SK-N-SH treated with all-trans-retinoic acid at 6 μM for 48 hours (cell line): ENCODE measurements around the gene MBTD1.

ENCODE experiments used
- CREB5 ChIP-seq: fragments of 250-450 bp; sonication (Bioruptor Pico); IDR thresholded peaks from 2 replicates; pipeline ENCODE4 v1.5.1; 2020; ENCODE audit warnings: low read depth, mild to moderate bottlenecking, moderate library complexity
- ESRRG ChIP-seq: fragments of 250-450 bp; sonication (Bioruptor Pico); IDR thresholded peaks from 2 replicates; pipeline ENCODE4 v1.6.1; 2021; ENCODE audit warnings: mild to moderate bottlenecking
- GLIS3 ChIP-seq: fragments of 250-450 bp; sonication (Bioruptor Pico); IDR thresholded peaks from 2 replicates; pipeline ENCODE4 v1.5.0; 2020; ENCODE audit warnings: mild to moderate bottlenecking, moderate library complexity
- ISL1 ChIP-seq: fragments of 250-450 bp; sonication (Bioruptor Pico); IDR thresholded peaks from 2 replicates; pipeline ENCODE4 v2.1.2; 2022; ENCODE audit warnings: mild to moderate bottlenecking, moderate library complexity
- OSR1 ChIP-seq: fragments of 250-450 bp; sonication (Bioruptor Pico); IDR thresholded peaks from 2 replicates; pipeline ENCODE4 v1.8.0; 2022; ENCODE audit warnings: moderate library complexity, mild to moderate bottlenecking, inconsistent platforms
- RARB ChIP-seq: fragments of 250-450 bp; sonication (Bioruptor Pico); IDR thresholded peaks from 2 replicates; pipeline ENCODE4 v1.8.0; 2021; ENCODE audit warnings: mild to moderate bottlenecking, moderate library complexity
- SNAI2 ChIP-seq: fragments of 250-450 bp; sonication (Bioruptor Pico); IDR thresholded peaks from 2 replicates; pipeline ENCODE4 v1.5.0; 2020; ENCODE audit warnings: mild to moderate bottlenecking, moderate library complexity
- TOX ChIP-seq: fragments of 250-450 bp; sonication (Bioruptor Pico); IDR thresholded peaks from 2 replicates; pipeline ENCODE4 v1.8.0; 2021; ENCODE audit warnings: mild to moderate bottlenecking, moderate library complexity, borderline replicate concordance
- ZFP30 ChIP-seq: fragments of 450-650 bp; formaldehyde crosslinking; IDR thresholded peaks from 2 replicates; pipeline ENCODE4 v1.5.0; 2022; ENCODE audit warnings: mild to moderate bottlenecking, moderate library complexity
- ZNF565 ChIP-seq: fragments of 450-650 bp; formaldehyde crosslinking; conservative IDR thresholded peaks from 2 replicates; pipeline ENCODE4 v1.5.0; 2020; ENCODE audit warnings: low read depth, mild to moderate bottlenecking, moderate library complexity

DNA sequence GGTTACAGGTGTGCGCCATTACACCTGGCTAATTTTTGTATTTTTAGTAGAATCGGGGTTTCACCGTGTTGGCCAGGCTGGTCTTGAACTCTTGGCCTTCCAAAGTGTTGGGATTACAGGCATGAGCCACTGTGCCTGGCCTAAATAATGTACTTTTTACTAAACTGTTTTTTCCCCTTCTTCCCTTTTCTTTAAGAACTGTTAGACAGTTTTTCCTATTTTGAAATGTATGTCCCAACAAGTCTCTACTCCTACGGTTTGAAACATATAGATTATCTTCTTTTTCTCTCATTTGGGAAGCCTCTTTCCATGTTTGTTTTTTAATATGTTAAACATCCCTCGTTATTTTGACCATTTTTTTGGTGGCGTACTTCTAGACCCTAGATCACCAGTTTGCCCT is 10.1 kb upstream of the MBTD1 start:
- no peak for TF ChIP-seq OSR1
- TF ChIP-seq ZFP30 (CRISPR knock-in tag), result no peak
- TF ChIP-seq GLIS3, result no peak
- no peak for TF ChIP-seq ISL1 (CRISPR knock-in tag)
- TF ChIP-seq ZNF565, result no peak
- TF ChIP-seq TOX (CRISPR knock-in tag), result no peak
- no peak for TF ChIP-seq ESRRG (CRISPR knock-in tag)
- no peak for TF ChIP-seq SNAI2
- TF ChIP-seq CREB5 (CRISPR knock-in tag), result no peak
- TF ChIP-seq RARB (CRISPR knock-in tag), result no peak
